A673 (cell line): ENCODE measurements around the gene RSPH1.

ENCODE experiments used
- EZH2 ChIP-seq: fragments of 200-600 bp; sonication (generic); IDR thresholded peaks from 2 replicates; pipeline ENCODE4 v1.6.1; 2017; ENCODE audit warnings: borderline replicate concordance, low read depth, mild to moderate bottlenecking, mixed read lengths, antibody characterized with exemption, low read length; ENCODE audit not compliant: poor library complexity, severe bottlenecking
- TF ChIP-seq, protein P1 (sequence below): fragments of 300-800, 200-600 bp; sonication (generic); conservative IDR thresholded peaks from 2 replicates; pipeline ENCODE4 v1.5.1; 2017; ENCODE audit warnings: low read depth, mild to moderate bottlenecking, antibody characterized with exemption, low read length, moderate library complexity, mixed read lengths

DNA sequence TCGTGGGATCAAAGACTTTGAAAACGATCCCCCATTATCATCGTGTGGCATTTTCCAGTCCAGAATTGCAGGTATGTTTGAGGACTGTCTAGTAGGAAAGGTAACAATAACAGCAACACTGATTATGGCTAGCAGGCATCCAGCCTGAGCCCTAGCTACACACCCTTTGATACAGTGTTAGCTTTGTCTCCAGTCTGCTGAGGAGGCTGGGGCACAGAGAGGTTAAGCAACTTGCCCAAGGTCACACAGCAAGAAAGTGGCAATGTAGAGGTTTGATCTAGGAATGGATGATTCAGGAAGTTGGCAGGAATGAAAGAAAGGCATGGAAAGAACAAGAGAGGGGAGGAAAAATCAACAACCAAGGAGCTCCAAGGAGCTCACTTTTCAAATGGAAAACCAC, 61.1 kb downstream of the RSPH1 start:
- TF ChIP-seq, protein P1, sequence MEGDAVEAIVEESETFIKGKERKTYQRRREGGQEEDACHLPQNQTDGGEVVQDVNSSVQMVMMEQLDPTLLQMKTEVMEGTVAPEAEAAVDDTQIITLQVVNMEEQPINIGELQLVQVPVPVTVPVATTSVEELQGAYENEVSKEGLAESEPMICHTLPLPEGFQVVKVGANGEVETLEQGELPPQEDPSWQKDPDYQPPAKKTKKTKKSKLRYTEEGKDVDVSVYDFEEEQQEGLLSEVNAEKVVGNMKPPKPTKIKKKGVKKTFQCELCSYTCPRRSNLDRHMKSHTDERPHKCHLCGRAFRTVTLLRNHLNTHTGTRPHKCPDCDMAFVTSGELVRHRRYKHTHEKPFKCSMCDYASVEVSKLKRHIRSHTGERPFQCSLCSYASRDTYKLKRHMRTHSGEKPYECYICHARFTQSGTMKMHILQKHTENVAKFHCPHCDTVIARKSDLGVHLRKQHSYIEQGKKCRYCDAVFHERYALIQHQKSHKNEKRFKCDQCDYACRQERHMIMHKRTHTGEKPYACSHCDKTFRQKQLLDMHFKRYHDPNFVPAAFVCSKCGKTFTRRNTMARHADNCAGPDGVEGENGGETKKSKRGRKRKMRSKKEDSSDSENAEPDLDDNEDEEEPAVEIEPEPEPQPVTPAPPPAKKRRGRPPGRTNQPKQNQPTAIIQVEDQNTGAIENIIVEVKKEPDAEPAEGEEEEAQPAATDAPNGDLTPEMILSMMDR = no peak
- TF ChIP-seq EZH2 = no peak
